Prostate gland (tissue), 2 donors: ENCODE data around the gene C1orf167.

Experiments used
- POLR2A ChIP-seq: fragments of 450-650 bp; IDR thresholded peaks from one replicate; pipeline ENCODE4 v1.6.1; 2016; ENCODE audit warnings: antibody characterized with exemption, mild to moderate bottlenecking
- POLR2AphosphoS5 ChIP-seq: sonication (generic); formaldehyde crosslinking; IDR thresholded peaks from one replicate; pipeline ENCODE4 v1.6.1; 2017; ENCODE audit warnings: antibody characterized with exemption
- TF ChIP-seq, protein P1 (sequence below), 4 experiments: fragments of 200-600 bp in 2 of 4; fragments of 450-650 bp in 2 of 4; sonication (generic) in 2 of 4; IDR thresholded peaks; 1 replicate in 3 of 4; 2 replicates in 1 of 4; pipeline ENCODE4 v1.5.1; 2016 to 2019; ENCODE audit warnings: antibody characterized with exemption in 4 of 4, mild to moderate bottlenecking in 2 of 4, moderate library complexity in 2 of 4

DNA sequence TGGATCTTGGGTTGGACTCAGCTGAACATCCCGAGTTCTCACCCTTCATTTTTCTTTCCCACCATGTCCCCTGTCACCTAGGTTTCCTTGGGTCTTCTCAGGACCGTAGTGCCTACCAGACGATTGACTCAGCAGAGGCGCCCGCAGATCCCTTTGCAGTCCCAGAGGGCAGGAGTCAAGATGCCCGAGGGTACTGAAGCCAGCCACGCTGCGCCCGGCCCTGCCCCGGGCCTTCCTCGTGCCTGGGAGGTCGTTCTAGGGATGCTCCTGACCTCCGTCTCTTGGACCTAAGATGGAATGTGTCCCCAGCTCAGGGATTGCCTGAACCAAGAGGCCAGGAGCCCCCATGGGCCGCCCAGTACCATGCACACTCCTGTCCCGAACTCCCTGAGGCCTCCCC is 12.0 kb upstream of the C1orf167 start:
- TF ChIP-seq, protein P1, sequence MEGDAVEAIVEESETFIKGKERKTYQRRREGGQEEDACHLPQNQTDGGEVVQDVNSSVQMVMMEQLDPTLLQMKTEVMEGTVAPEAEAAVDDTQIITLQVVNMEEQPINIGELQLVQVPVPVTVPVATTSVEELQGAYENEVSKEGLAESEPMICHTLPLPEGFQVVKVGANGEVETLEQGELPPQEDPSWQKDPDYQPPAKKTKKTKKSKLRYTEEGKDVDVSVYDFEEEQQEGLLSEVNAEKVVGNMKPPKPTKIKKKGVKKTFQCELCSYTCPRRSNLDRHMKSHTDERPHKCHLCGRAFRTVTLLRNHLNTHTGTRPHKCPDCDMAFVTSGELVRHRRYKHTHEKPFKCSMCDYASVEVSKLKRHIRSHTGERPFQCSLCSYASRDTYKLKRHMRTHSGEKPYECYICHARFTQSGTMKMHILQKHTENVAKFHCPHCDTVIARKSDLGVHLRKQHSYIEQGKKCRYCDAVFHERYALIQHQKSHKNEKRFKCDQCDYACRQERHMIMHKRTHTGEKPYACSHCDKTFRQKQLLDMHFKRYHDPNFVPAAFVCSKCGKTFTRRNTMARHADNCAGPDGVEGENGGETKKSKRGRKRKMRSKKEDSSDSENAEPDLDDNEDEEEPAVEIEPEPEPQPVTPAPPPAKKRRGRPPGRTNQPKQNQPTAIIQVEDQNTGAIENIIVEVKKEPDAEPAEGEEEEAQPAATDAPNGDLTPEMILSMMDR (IDR thresholded peaks at IDR 0.05): no peak
- no peak for TF ChIP-seq POLR2A
- TF ChIP-seq POLR2AphosphoS5: no peak
